ENCODE measurements around the gene FXYD2.

The FXYD2 gene

GRCh38 chr11:117772360-117772759 is 52.2 kb downstream of the FXYD2 start:
- Mint-ChIP-seq H3K4me1 (ENCODE audit: low read depth) (no peaks in the 10 kb centered on the region), H3K4me3 (no peak overlapping the region), H3K27ac (no peak overlapping the region), H3K27me3 (ENCODE audit: low read depth) (peaks cover 2% of the 10 kb centered on the region), H3K36me3 (ENCODE audit: low read depth) (no peaks in the 10 kb centered on the region), H3K9me3 (no peaks in the 10 kb centered on the region)
- DNase-seq (ENCODE audit: low spot score), result no peak

- no peaks in the 10 kb centered on the region for H3K4me1 Mint-ChIP-seq (ENCODE audit: low read depth)
- H3K4me3 Mint-ChIP-seq, result no peak overlapping the region
- H3K27ac Mint-ChIP-seq, result no peak overlapping the region
- H3K9me3 Mint-ChIP-seq, result no peaks in the 10 kb centered on the region
- no peaks in the 10 kb centered on the region for H3K36me3 Mint-ChIP-seq (ENCODE audit: low read depth)
- DNase-seq (ENCODE audit: low spot score), result no peak
- H3K27me3 Mint-ChIP-seq (ENCODE audit: low read depth), result no peaks in the 10 kb centered on the region
These were observed 52.7 kb downstream of the FXYD2 start for GRCh38 chr11:117771841-117772240.

DNA sequence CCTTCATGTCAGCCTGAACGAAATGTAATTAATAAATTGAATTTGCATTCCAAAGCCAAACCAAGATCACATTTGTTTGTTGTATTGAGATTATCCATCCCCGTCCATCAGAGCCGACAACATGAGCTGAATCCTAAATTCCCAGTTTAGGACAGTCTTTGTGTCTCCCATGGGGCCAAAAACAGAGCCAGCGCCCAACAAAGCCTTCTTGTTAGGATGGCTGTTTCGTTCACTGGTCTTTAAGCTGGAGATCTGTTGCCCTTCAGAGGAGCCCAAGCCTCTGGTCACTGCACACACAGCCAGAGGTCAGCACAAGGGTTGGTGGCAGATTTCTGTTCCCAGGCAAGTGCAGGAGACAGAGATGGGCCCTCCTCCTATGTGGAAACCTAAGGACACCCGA is 53.3 kb downstream of the FXYD2 start:
- Mint-ChIP-seq H3K27me3 (ENCODE audit: low read depth) (no peaks in the 10 kb centered on the region), H3K27ac (no peak overlapping the region), H3K4me1 (ENCODE audit: low read depth) (no peaks in the 10 kb centered on the region), H3K9me3 (no peaks in the 10 kb centered on the region), H3K4me3 (no peak overlapping the region), H3K36me3 (ENCODE audit: low read depth) (no peaks in the 10 kb centered on the region)
- DNase-seq (ENCODE audit: low spot score), result no peak

- Mint-ChIP-seq H3K27me3 (ENCODE audit: low read depth) (no peaks in the 10 kb centered on the region), H3K9me3 (no peaks in the 10 kb centered on the region), H3K36me3 (ENCODE audit: low read depth) (no peaks in the 10 kb centered on the region), H3K4me1 (ENCODE audit: low read depth) (no peaks in the 10 kb centered on the region), H3K4me3 (no peak overlapping the region), H3K27ac (no peak overlapping the region)
- DNase-seq (ENCODE audit: low spot score), result no peak
These were observed 54.5 kb downstream of the FXYD2 start for GRCh38 chr11:117770061-117770460.

Data from T-helper 2 cell treated with Interferon-gamma antibody and Interleukin-4, amounts not matched to agents 5 μg/mL and 100 μg/mL, for 36 hours (primary cell).